Measurements from ENCODE around the gene ERICH4.

The ERICH4 gene

GRCh38 chr19:41447732-41448332 is 4.9 kb downstream of the ERICH4 start:
- no peak for DNase-seq (ENCODE audit: low read depth)
- no peak for TF ChIP-seq CTCF (conservative IDR thresholded peaks at IDR 0.05; ENCODE audit: low read length)
- H3K4me3 ChIP-seq (ENCODE audit: low read length): no peak overlapping the region

- peak; percentile 92 for TF ChIP-seq CTCF (conservative IDR thresholded peaks at IDR 0.05; ENCODE audit: low read length)
- H3K4me3 ChIP-seq (ENCODE audit: low read length): peak overlapping the region; percentile 36
- DNase-seq (ENCODE audit: low read depth): peak; percentile 57
These were observed 6.3 kb downstream of the ERICH4 start for GRCh38 chr19:41449079-41449864.

GRCh38 chr19:41449865-41450178 is 6.9 kb downstream of the ERICH4 start:
- H3K4me3 ChIP-seq (ENCODE audit: low read length): no peak overlapping the region
- no peak for TF ChIP-seq CTCF (conservative IDR thresholded peaks at IDR 0.05; ENCODE audit: low read length)
- no peak for DNase-seq (ENCODE audit: low read depth)

- no peak for DNase-seq (ENCODE audit: low read depth)
- TF ChIP-seq CTCF (conservative IDR thresholded peaks at IDR 0.05; ENCODE audit: low read length): no peak
- H3K4me3 ChIP-seq (ENCODE audit: low read length): no peak overlapping the region
These were observed 9.8 kb downstream of the ERICH4 start for GRCh38 chr19:41452584-41453275.

- no peak for DNase-seq (ENCODE audit: low read depth)
- H3K4me3 ChIP-seq (ENCODE audit: low read length): no peak overlapping the region
- TF ChIP-seq CTCF (conservative IDR thresholded peaks at IDR 0.05; ENCODE audit: low read length): no peak
These were observed 13.0 kb downstream of the ERICH4 start for GRCh38 chr19:41455936-41456335.

- H3K4me3 ChIP-seq (ENCODE audit: low read length): no peak overlapping the region
- peak; percentile 67 for DNase-seq (ENCODE audit: low read depth)
- no peak for TF ChIP-seq CTCF (conservative IDR thresholded peaks at IDR 0.05; ENCODE audit: low read length)
These were observed 13.5 kb downstream of the ERICH4 start for GRCh38 chr19:41456342-41456918.
